NT2/D1 (cell line): ENCODE results near the gene FARS2.

ENCODE experiments used
- YY1 ChIP-seq: IDR thresholded peaks from 2 replicates; pipeline ENCODE4 v1.6.1; 2011; ENCODE audit not compliant: insufficient read length, insufficient read depth
- ZNF274 ChIP-seq: IDR thresholded peaks from 2 replicates; pipeline ENCODE4 v1.6.1; 2011; ENCODE audit warnings: mild to moderate bottlenecking, low read depth, low read length

- no peak for TF ChIP-seq ZNF274
- TF ChIP-seq YY1: no peak
Measured at GRCh38 chr6:5412017-5412416, 150.7 kb downstream of the FARS2 start.
